DND-41 (cell line): ENCODE data around the gene TNFRSF12A.

Experiments used
- CTCF ChIP-seq: IDR thresholded peaks from 2 replicates; pipeline ENCODE4 v1.5.1; 2012; ENCODE audit warnings: borderline replicate concordance, low read length, moderate library complexity, mild to moderate bottlenecking; ENCODE audit not compliant: poor library complexity, severe bottlenecking; ENCODE audit errors: extremely low read depth
- EZH2 ChIP-seq: IDR thresholded peaks from 3 replicates; pipeline ENCODE4 v1.6.1; 2012; ENCODE audit warnings: borderline replicate concordance, low read depth, mild to moderate bottlenecking, moderate library complexity, low read length, inconsistent platforms; ENCODE audit not compliant: severe bottlenecking

- no peak for TF ChIP-seq CTCF
- no peak for TF ChIP-seq EZH2
Observed at GRCh38 chr16:3065069-3065741, 45.0 kb downstream of the TNFRSF12A start, which contains the start of gene IL32.
